SK-N-SH (cell line): ENCODE results near the gene ANXA8. TPM values are rescaled to one million over a fixed set of nuclear protein-coding genes. Genes with fewer than 3 reads are reported as not detected.

Experiments
- CTCF ChIA-PET: fragments of 300-600, 350-600 bp; formaldehyde crosslinking; extraction: SDS; loops from one replicate; lab custom pipeline; 2021; lab: Yijun Ruan, JAX
- POLR2A ChIA-PET: fragments of 350-600 bp; sonication (Branson Sonifier 250); formaldehyde crosslinking; extraction: SDS; loops from one replicate; lab custom pipeline; 2020; ENCODE audit warnings: antibody characterized with exemption, inconsistent platforms; lab: Yijun Ruan, JAX
- DNase-seq: peaks from one replicate; pipeline ENCODE4 v3.0.0; 2012
- H2AFZ ChIP-seq: fragments of 200-600 bp; sonication (generic); 2 replicates; pipeline ENCODE4 v1.8.1; 2016; ENCODE audit warnings: antibody characterized with exemption, mild to moderate bottlenecking, low read depth
- H3F3A ChIP-seq: fragments of 200-600 bp; sonication (generic); replicated peaks from 2 replicates; pipeline ENCODE3; 2016; ENCODE audit warnings: antibody characterized with exemption, mild to moderate bottlenecking; ENCODE audit not compliant: insufficient read depth
- H3K27ac ChIP-seq, 2 experiments: fragments of 200-500 bp in 1 of 2; fragments of 200-600 bp in 1 of 2; sonication (Bioruptor generic) in 1 of 2; sonication (generic), shearing (Covaris generic) in 1 of 2; 2 replicates each; pipeline versions ENCODE4 v1.5.1 to v1.6.1; 2014 to 2016; ENCODE audit warnings: low read depth in 2 of 2, inconsistent platforms in 1 of 2, low read length in 1 of 2, mild to moderate bottlenecking in 1 of 2, mixed read lengths in 1 of 2
- H3K27me3 ChIP-seq: fragments of 200-600 bp; sonication (generic), shearing (Covaris generic); 2 replicates; pipeline ENCODE4 v1.6.1; 2016; ENCODE audit warnings: mixed run types; ENCODE audit not compliant: insufficient read depth
- H3K36me3 ChIP-seq, 2 experiments: fragments of 200-500 bp in 1 of 2; fragments of 200-600 bp in 1 of 2; sonication (Bioruptor generic) in 1 of 2; sonication (generic) in 1 of 2; replicated peaks in 1 of 2; 2 replicates each; pipeline versions ENCODE3 to v1.5.1; 2014 to 2016; ENCODE audit warnings: low read length in 1 of 2, mild to moderate bottlenecking in 1 of 2; ENCODE audit not compliant: insufficient read depth in 2 of 2, control insufficient read depth in 1 of 2
- H3K4me1 ChIP-seq, 2 experiments: fragments of 200-500 bp in 1 of 2; fragments of 200-600 bp in 1 of 2; sonication (Bioruptor generic) in 1 of 2; sonication (generic), shearing (Covaris generic) in 1 of 2; 2 replicates each; pipeline versions ENCODE4 v1.5.1 to v1.6.1; 2014 to 2016; ENCODE audit warnings: low read depth in 1 of 2, low read length in 1 of 2, mixed run types in 1 of 2; ENCODE audit not compliant: insufficient read depth in 2 of 2, control insufficient read depth in 1 of 2
- H3K4me2 ChIP-seq: fragments of 200-600 bp; sonication (generic), shearing (Covaris generic); 2 replicates; pipeline ENCODE4 v1.6.1; 2017; ENCODE audit warnings: mixed run types
- H3K4me3 ChIP-seq, 2 experiments: fragments of 200-500 bp in 1 of 2; fragments of 200-600 bp in 1 of 2; sonication (Bioruptor generic) in 1 of 2; sonication (generic), shearing (Covaris generic) in 1 of 2; 2 replicates each; pipeline versions ENCODE4 v1.5.1 to v1.8.1; 2014 to 2016; ENCODE audit warnings: low read depth in 2 of 2, inconsistent platforms in 1 of 2, low read length in 1 of 2, mild to moderate bottlenecking in 1 of 2, mixed read lengths in 1 of 2, moderate library complexity in 1 of 2
- H3K79me2 ChIP-seq: fragments of 200-600 bp; sonication (generic); 2 replicates; pipeline ENCODE4 v1.8.1; 2017; ENCODE audit warnings: mild to moderate bottlenecking; ENCODE audit not compliant: insufficient read depth
- H3K9ac ChIP-seq: fragments of 200-600 bp; sonication (generic); 2 replicates; pipeline ENCODE4 v1.6.1; 2017; ENCODE audit warnings: mixed run types
- H3K9me2 ChIP-seq: fragments of 200-600 bp; sonication (generic); 2 replicates; pipeline ENCODE4 v1.6.1; 2017; ENCODE audit warnings: mixed run types
- H3K9me3 ChIP-seq: fragments of 200-600 bp; sonication (generic); 2 replicates; pipeline ENCODE4 v1.6.1; 2017; ENCODE audit warnings: mixed run types, mild to moderate bottlenecking, moderate library complexity
- H4K20me1 ChIP-seq: fragments of 200-600 bp; sonication (generic); 2 replicates; pipeline ENCODE4 v1.6.1; 2017; ENCODE audit warnings: mild to moderate bottlenecking, mixed run types; ENCODE audit not compliant: insufficient read depth
- CHD2 ChIP-seq: fragments of 150-350 bp; IDR thresholded peaks from 2 replicates; pipeline ENCODE4 v1.6.1; 2018; ENCODE audit warnings: low read length; ENCODE audit not compliant: partially characterized antibody
- CTCF ChIP-seq: fragments of 200-600 bp; sonication (generic); IDR thresholded peaks from 2 replicates; pipeline ENCODE4 v1.6.1; 2017; ENCODE audit warnings: antibody characterized with exemption, mild to moderate bottlenecking, moderate library complexity
- EP300 ChIP-seq, 2 experiments: IDR thresholded peaks; 2 replicates each; pipeline versions ENCODE4 v1.4.0 to v1.6.1; 2012; ENCODE audit warnings: borderline replicate concordance in 1 of 2, low read depth in 1 of 2, low read length in 1 of 2
- FOXJ3 ChIP-seq: sonication (generic); formaldehyde crosslinking; IDR thresholded peaks from 2 replicates; pipeline ENCODE4 v1.5.1; 2020; ENCODE audit warnings: mild to moderate bottlenecking, missing genetic modification reagents
- JUND ChIP-seq: IDR thresholded peaks from 2 replicates; pipeline ENCODE4 v1.4.0; 2012
- MAX ChIP-seq: IDR thresholded peaks from 2 replicates; pipeline ENCODE4 v1.4.0; 2012; ENCODE audit warnings: low read depth
- MXI1 ChIP-seq: IDR thresholded peaks from 2 replicates; pipeline ENCODE4 v1.6.1; 2012; ENCODE audit warnings: mild to moderate bottlenecking, low read depth, low read length, improper control_type of control experiment
- NFIC ChIP-seq: IDR thresholded peaks from 2 replicates; pipeline ENCODE4 v1.4.0; 2012; ENCODE audit warnings: borderline replicate concordance
- PBX3 ChIP-seq: IDR thresholded peaks from 2 replicates; pipeline ENCODE4; 2012
- REST ChIP-seq: IDR thresholded peaks from 2 replicates; pipeline ENCODE4 v1.6.1; 2012; ENCODE audit warnings: mild to moderate bottlenecking, low read depth, low read length, moderate library complexity
- RXRA ChIP-seq: IDR thresholded peaks from 2 replicates; pipeline ENCODE4 v1.4.0; 2012; ENCODE audit warnings: low read depth, mild to moderate bottlenecking, borderline replicate concordance
- SMC3 ChIP-seq: IDR thresholded peaks from 2 replicates; pipeline ENCODE4 v1.6.1; 2012; ENCODE audit warnings: low read depth, low read length, improper control_type of control experiment
- YY1 ChIP-seq: IDR thresholded peaks from 2 replicates; pipeline ENCODE4 v1.4.0; 2012; ENCODE audit warnings: low read depth, mild to moderate bottlenecking
- ZBTB33 ChIP-seq: IDR thresholded peaks from 2 replicates; pipeline ENCODE4 v1.4.0; 2012; ENCODE audit warnings: low read depth, borderline replicate concordance
- polyA plus RNA-seq, 3 experiments: library from polyadenylated mRNA; depleted of rRNA; stranded (reverse); fragments of >200 nt; gene quantifications; 2 replicates each; pipeline ENCODE4 v1.2.3, GENCODE V29; 2012

The ANXA8 gene
- polyA plus RNA-seq, 1 of the 3 experiments (the other 2 are of a cell fraction), result 0.15 TPM

- Histone ChIP-seq H3K27ac (no peak overlapping the region), H3K36me3 (no peaks in the 10 kb centered on the region), H3K9ac (no peak overlapping the region), H3K9me2 (no peaks in the 10 kb centered on the region), H3K27me3 (peaks cover 22% of the 10 kb centered on the region), H3K4me3 (no peak overlapping the region), H3K79me2 (no peaks in the 10 kb centered on the region), H2AFZ (no peak overlapping the region), H3K9me3 (0 out of 2 replicates have a peak, but pooled peaks cover 3% of the 10 kb centered on the region), H3F3A (no peaks in the 10 kb centered on the region), H3K4me1 (no peaks in the 10 kb centered on the region), H4K20me1 (no peaks in the 10 kb centered on the region), H3K4me2 (no peak overlapping the region)
- ChIA-PET CTCF (no interaction called here), POLR2A (no interaction called here)
- no peak for DNase-seq
- no peak for TF ChIP-seq FOXJ3
- no peak for TF ChIP-seq JUND
- no peak for TF ChIP-seq NFIC
- no peak for TF ChIP-seq EP300 (IDR thresholded peaks at IDR 0.05; ENCODE audit: borderline replicate concordance in 1 of 2, low read depth in 1 of 2, low read length in 1 of 2)
- TF ChIP-seq CTCF, result no peak
- TF ChIP-seq CHD2, result no peak
- TF ChIP-seq PBX3, result no peak
- TF ChIP-seq REST, result no peak
- TF ChIP-seq RXRA, result no peak
- TF ChIP-seq ZBTB33, result no peak
- no peak for TF ChIP-seq YY1
- no peak for TF ChIP-seq MAX
- no peak for TF ChIP-seq SMC3
- no peak for TF ChIP-seq MXI1
- TF ChIP-seq, all 33 proteins: peak for 0
Observed at GRCh38 chr10:47435081-47435480, 48.8 kb downstream of the ANXA8 start.
